T-helper 9 cell (primary cell): ENCODE data around the gene SLC7A6OS.

Experiments
- DNase-seq: peaks from one replicate; pipeline ENCODE4 v3.0.0-alpha.2; 2020

The SLC7A6OS gene

DNA sequence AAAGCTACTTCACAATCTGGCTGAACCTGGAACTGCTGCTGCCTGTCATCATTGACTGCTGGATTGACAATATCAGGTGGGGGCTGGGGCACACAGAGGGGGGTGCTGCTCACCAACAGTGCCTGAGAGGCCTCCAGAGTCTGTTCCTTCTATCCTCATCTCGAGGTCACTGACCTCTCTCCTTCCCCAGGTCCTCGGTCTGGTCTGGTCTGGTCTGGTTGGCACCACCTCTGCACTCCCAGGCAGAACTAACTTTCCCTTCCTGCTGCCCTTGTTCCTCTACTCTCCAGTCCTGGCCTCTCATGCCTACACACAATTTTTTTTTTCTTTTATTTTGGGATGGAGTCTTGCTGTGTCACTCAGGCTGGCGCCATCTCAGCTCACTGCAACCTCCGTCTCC is 61.4 kb downstream of the SLC7A6OS start:
- no peak for DNase-seq
